Measurements from ENCODE around the gene CASTOR1.

The CASTOR1 gene

GRCh38 chr22:30244066-30244465 is 45.2 kb downstream of the CASTOR1 start:
- no peak for DNase-seq

- DNase-seq, result peak in 1 of 2 donors; percentile 42
These were observed 45.6 kb downstream of the CASTOR1 start for GRCh38 chr22:30243661-30244060.

GRCh38 chr22:30241576-30242371 is 47.5 kb downstream of the CASTOR1 start:
- peak in 1 of 2 donors; percentile 29 for DNase-seq

DNA sequence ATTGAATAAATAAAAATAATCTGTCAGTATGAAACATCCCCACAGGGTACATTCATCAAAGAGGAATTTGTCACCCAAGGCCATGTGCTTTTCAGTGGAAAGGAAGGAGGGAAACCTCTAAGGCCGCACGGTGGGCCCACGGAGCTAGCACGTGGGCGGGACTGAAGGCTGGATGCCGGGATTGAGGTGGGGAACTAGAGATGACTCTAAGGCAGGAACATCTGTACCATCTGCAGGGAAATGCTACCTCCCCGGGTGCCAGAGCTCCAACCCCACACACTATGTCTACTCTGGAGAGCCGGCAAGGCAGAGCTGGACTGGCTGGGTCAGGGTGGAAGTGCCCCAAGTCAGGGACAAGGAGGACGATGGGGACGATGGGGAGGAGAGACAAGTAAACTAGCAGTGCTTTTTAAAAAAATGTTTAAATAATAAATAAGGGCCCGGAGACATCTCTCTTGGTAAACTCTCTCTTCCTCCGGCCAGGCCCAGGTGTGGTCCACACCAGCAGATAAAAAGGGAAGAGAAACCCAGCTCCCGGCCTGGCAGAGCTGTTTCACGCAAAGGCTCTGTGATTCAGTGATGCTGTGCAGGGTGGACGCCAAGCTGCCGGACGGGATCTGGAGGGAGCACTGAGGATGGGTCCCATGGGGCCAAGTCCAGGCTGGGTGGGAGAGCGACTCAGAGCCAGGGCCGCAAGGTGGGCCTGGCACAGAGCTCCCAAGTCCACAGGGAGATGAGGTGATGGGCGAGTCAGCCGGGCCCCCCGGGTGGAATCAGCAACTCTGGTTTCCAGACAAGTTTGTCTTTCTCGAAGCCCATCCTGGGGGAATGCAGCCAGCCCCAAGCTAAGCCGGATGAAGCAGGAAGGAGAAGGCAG is 48.5 kb downstream of the CASTOR1 start:
- peak in 1 of 2 donors; percentile 30 for DNase-seq

GRCh38 chr22:30239488-30240405 is 49.6 kb downstream of the CASTOR1 start:
- DNase-seq, result peak in 1 of 2 donors; percentile 49

DNA sequence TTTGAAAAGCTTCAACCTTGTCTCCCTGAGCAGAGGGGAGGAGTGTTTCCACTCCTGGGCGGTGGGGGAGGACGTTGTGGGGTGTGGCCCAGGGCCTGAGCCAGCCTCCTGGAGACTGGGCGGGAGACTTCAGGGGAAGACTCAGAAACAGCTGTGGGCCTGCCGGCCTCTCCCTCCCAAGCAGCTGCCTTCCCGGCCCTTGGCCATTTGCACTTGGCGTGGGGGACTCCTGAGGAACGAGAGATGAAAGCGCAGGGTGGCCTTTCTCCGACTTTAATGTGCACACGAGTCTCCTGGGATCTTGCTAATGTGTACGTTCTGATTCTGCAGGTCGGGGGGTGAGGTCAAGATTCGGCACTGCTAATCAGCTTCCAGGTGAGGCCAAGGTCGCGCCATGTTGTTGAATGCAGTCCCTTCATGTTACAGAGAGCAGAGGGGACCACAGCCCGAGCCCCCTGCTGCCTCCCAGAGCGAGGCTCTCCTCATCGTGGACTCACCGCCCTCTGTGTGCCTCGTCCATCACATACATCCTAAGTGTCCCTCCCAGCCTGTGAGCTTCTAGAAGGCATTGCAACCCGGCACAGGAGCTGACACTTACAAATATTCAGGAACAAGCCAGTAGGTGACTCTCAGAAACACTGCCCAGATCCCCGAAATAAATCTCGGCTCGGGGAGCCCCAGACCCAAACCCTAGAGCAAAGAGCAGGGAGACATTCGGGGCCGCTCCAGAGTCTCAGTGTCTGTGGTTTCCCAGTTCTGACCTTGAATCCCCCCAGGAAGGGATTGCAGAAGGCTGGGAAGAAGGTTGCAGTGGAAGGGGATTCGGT is 50.4 kb downstream of the CASTOR1 start:
- peak in 1 of 2 donors; percentile 48 for DNase-seq

GRCh38 chr22:30238136-30238535 is 51.2 kb downstream of the CASTOR1 start:
- DNase-seq, result no peak

DNA sequence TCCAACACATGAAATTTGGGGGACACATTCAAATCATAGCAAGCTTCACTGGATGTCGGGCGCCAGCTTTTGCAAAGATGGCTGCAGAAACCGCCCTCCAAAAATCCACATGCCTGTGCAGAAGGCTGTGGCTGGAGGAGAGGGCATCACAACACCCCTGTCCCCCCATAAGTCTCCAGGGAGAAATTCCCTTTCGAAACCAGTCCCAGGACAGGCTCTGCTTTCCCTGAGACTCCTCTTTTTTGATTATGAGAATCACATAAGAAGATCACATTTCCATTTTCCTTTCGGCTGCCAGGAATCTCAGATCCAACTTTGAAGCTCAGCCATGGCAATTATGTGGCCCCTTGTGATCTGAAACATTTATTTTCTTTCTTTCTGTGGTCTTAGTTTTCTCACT is 52.4 kb downstream of the CASTOR1 start:
- DNase-seq, result no peak

- DNase-seq, result no peak
These were observed 53.6 kb downstream of the CASTOR1 start for GRCh38 chr22:30235687-30236170.

Measured in stimulated activated CD4-positive, alpha-beta T cell treated with anti-CD3 and anti-CD28 coated beads, Interleukin-2, amount 100 ng/mL, for 24 hours (primary cell).